ENCODE results near the gene MOCOS. TPM values are rescaled to one million over a fixed set of nuclear protein-coding genes. Genes with fewer than 3 reads are reported as not detected.

MOCOS gene
- total RNA-seq, 2 donors from 2014 or later: 2.0 to 2.8 TPM

GRCh38 chr18:36256094-36256493, 68.8 kb downstream of the MOCOS start:
- TF ChIP-seq CTCF (IDR thresholded peaks at IDR 0.05): no peak
- ATAC-seq (ENCODE audit: insufficient number of reproducible peaks, low FRiP score, low read depth): no peak
- H3K27me3 ChIP-seq (replicated peaks; ENCODE audit: insufficient read depth): no peaks in the 10 kb centered on the region
- no peaks in the 10 kb centered on the region for H3K9me3 ChIP-seq
- DNase-seq (ENCODE audit: low spot score): no peak
- H3K4me1 ChIP-seq (ENCODE audit: control insufficient read depth in 1 of 2, low read depth in 2 of 2): no peaks in the 10 kb centered on the region
- H3K36me3 ChIP-seq: no peaks in the 10 kb centered on the region
- no peak overlapping the region for H3K4me3 ChIP-seq
- no peak overlapping the region for H3K27ac ChIP-seq

GRCh38 chr18:36262971-36263370, 75.7 kb downstream of the MOCOS start:
- H3K27me3 ChIP-seq (replicated peaks; ENCODE audit: insufficient read depth): no peaks in the 10 kb centered on the region
- no peak for TF ChIP-seq CTCF (IDR thresholded peaks at IDR 0.05)
- H3K36me3 ChIP-seq: no peaks in the 10 kb centered on the region

GRCh38 chr18:36264283-36264682, 77.0 kb downstream of the MOCOS start:
- Histone ChIP-seq H3K27ac (no peak overlapping the region), H3K27me3 (replicated peaks; ENCODE audit: insufficient read depth) (no peaks in the 10 kb centered on the region), H3K4me1 (ENCODE audit: control insufficient read depth in 1 of 2, low read depth in 2 of 2) (peaks cover 0 to 14% of the 10 kb centered on the region in 2 donors), H3K9me3 (no peaks in the 10 kb centered on the region), H3K4me3 (no peak overlapping the region), H3K36me3 (no peaks in the 10 kb centered on the region)
- no peak for TF ChIP-seq CTCF (IDR thresholded peaks at IDR 0.05)
- ATAC-seq (ENCODE audit: insufficient number of reproducible peaks, low FRiP score, low read depth) (no peak), DNase-seq (ENCODE audit: low spot score) (no peak)

More at GRCh38 chr18:36262971-36263370, 75.7 kb downstream of the MOCOS start:
- DNase-seq (ENCODE audit: low spot score) (no peak), ATAC-seq (ENCODE audit: insufficient number of reproducible peaks, low FRiP score, low read depth) (no peak)
- no peaks in the 10 kb centered on the region for H3K9me3 ChIP-seq
- peaks cover 0 to 14% of the 10 kb centered on the region in 2 donors for H3K4me1 ChIP-seq (ENCODE audit: control insufficient read depth in 1 of 2, low read depth in 2 of 2)
- no peak overlapping the region for H3K27ac ChIP-seq
- H3K4me3 ChIP-seq: no peak overlapping the region

GRCh38 chr18:36265015-36265414, 77.7 kb downstream of the MOCOS start:
- peaks cover 0 to 14% of the 10 kb centered on the region in 2 donors for H3K4me1 ChIP-seq (ENCODE audit: control insufficient read depth in 1 of 2, low read depth in 2 of 2)
- H3K36me3 ChIP-seq: no peaks in the 10 kb centered on the region
- no peak for DNase-seq (ENCODE audit: low spot score)
- H3K27ac ChIP-seq: no peak overlapping the region
- no peaks in the 10 kb centered on the region for H3K27me3 ChIP-seq (replicated peaks; ENCODE audit: insufficient read depth)
- no peak for TF ChIP-seq CTCF (IDR thresholded peaks at IDR 0.05)
- H3K9me3 ChIP-seq: no peaks in the 10 kb centered on the region
- no peak for ATAC-seq (ENCODE audit: insufficient number of reproducible peaks, low FRiP score, low read depth)
- H3K4me3 ChIP-seq: no peak overlapping the region

- H3K4me1 ChIP-seq (ENCODE audit: control insufficient read depth in 1 of 2, low read depth in 2 of 2): peaks cover 0 to 12% of the 10 kb centered on the region in 2 donors
- no peaks in the 10 kb centered on the region for H3K27me3 ChIP-seq (replicated peaks; ENCODE audit: insufficient read depth)
- ATAC-seq (ENCODE audit: insufficient number of reproducible peaks, low FRiP score, low read depth) (no peak), DNase-seq (ENCODE audit: low spot score) (no peak)
- no peak for TF ChIP-seq CTCF (IDR thresholded peaks at IDR 0.05)
- H3K36me3 ChIP-seq: no peaks in the 10 kb centered on the region
- H3K4me3 ChIP-seq: no peak overlapping the region
- no peaks in the 10 kb centered on the region for H3K9me3 ChIP-seq
- H3K27ac ChIP-seq: no peak overlapping the region
Observed at GRCh38 chr18:36269157-36269556, 81.9 kb downstream of the MOCOS start.

Data from thoracic aorta (tissue), 2 donors.